H1 (cell line): ENCODE results near the gene SPSB2. TPM values are rescaled to one million over a fixed set of nuclear protein-coding genes. Genes with fewer than 3 reads are reported as not detected.

Experiments
- HDAC2 ChIP-seq, 2 experiments: fragments of 300-600 bp in 1 of 2; sonication (generic) in 1 of 2; IDR thresholded peaks; 2 replicates each; pipeline ENCODE4 v1.6.1; 2011 to 2012; ENCODE audit warnings: low read depth in 2 of 2, low read length in 2 of 2, mild to moderate bottlenecking in 2 of 2, moderate library complexity in 2 of 2, borderline replicate concordance in 1 of 2, inconsistent platforms in 1 of 2
- KDM4A ChIP-seq: IDR thresholded peaks from one replicate; pipeline ENCODE4 v1.7.1; 2012; ENCODE audit warnings: low read depth, mild to moderate bottlenecking, moderate library complexity, low read length, inconsistent platforms; ENCODE audit not compliant: severe bottlenecking
- PHF8 ChIP-seq: fragments of 200-600 bp; sonication (generic); conservative IDR thresholded peaks from 2 replicates; pipeline ENCODE4 v1.7.1; 2012; ENCODE audit warnings: low read depth, mild to moderate bottlenecking, inconsistent platforms, low read length, moderate library complexity
- SAP30 ChIP-seq: fragments of 300-600 bp; sonication (generic); IDR thresholded peaks from 2 replicates; pipeline ENCODE4 v1.7.1; 2012; ENCODE audit warnings: low read length, moderate library complexity, mild to moderate bottlenecking, inconsistent platforms; ENCODE audit not compliant: insufficient read depth, insufficient replicate concordance
- SP4 ChIP-seq: IDR thresholded peaks from 2 replicates; pipeline ENCODE4 v1.6.1; 2012; ENCODE audit warnings: low read length, inconsistent platforms
- TAF1 ChIP-seq: IDR thresholded peaks from 2 replicates; pipeline ENCODE4 v1.6.1; 2011; ENCODE audit warnings: mild to moderate bottlenecking, low read depth, low read length
- polyA plus RNA-seq, 7 experiments: library from polyadenylated mRNA; depleted of rRNA in 3 of 7; stranded (reverse) in 5 of 7; unstranded in 2 of 7; fragments of >200 nt in 5 of 7; fragments of 200-250 nt in 2 of 7; gene quantifications; 1 replicate in 5 of 7; 2 replicates in 1 of 7; 4 replicates in 1 of 7; pipeline versions ENCODE4 v1.2.1 to v1.2.3, GENCODE V29; 2011 to 2013; ENCODE audit warnings: missing spikeins in 2 of 7, mixed read lengths in 2 of 7
- total RNA-seq: library from RNA; stranded (reverse); fragmentation: NEBNext Ultra II Directional; extraction: Animal tissue kit (Norgen Biotek cat#: 25700); gene quantifications from 2 replicates; pipeline ENCODE4 v1.2.1, GENCODE V29; 2021
- TF ChIP-seq, protein P1 (sequence below): IDR thresholded peaks from 2 replicates; pipeline ENCODE4 v1.6.1; 2012; ENCODE audit warnings: low read length, inconsistent platforms

The SPSB2 gene
- total and polyA plus RNA-seq, 2 of the 8 experiments (the other 6 are each of a cell fraction or from before 2014, with no cell fraction given): 13.0 to 23.2 TPM

DNA sequence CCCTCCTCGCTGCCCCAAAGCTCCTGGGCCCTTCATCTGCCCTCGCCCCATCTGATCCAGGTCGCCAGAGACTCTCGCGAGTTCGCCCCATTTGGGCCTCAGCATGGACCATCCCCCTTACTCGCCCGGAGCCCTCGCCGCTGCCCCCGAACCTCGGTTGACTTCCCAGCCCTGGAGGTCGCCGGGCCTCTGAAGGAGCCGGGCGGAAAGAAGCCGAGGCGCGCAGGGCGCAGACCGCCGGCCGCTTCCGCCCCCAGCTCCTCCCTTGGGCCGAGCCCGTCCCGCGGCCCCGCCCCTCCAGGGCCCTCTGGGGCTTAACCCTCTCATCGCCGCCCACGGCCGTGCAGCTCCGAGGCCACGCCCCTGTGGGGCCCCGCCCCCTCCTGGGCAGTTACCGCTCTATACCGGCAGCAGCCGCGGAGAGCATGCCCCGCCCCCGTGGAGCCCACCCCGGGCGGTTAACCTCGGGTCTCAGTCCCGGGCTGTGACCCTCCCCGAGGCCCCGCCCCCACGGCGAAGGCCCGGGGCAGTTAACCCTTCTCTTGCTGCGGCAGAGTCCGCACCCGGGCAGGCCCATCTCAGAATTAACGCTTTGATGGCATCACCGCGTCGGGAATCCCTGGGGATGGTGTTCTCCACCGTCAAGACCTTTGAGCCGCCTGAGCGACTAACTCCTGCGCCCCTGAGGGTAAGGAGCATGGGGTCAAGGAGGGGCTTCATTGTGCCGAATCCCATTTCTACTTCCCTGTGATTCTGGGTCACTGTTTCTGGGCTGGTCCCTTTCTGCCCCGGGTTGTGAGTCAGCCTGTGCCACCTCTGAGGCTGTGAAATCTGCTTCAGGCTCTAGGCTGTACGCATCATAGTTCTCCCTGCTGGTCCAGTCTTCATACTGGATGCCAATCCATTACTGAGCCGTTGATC lies at the start of gene SPSB2 (continued):
- TF ChIP-seq KDM4A (peak; percentile 58), PHF8 (peak; percentile 20), SAP30 (no peak), HDAC2 (IDR thresholded peaks at IDR 0.05; ENCODE audit: borderline replicate concordance in 1 of 2, low read depth in 2 of 2, low read length in 2 of 2) (peak in 1 of 2 experiments; percentile 16; a peak in 1 of 4 replicates), TAF1 (peak; percentile 67), SP4 (peak; percentile 71; the same call in 1 of the 2 replicates)
- TF ChIP-seq, protein P1, sequence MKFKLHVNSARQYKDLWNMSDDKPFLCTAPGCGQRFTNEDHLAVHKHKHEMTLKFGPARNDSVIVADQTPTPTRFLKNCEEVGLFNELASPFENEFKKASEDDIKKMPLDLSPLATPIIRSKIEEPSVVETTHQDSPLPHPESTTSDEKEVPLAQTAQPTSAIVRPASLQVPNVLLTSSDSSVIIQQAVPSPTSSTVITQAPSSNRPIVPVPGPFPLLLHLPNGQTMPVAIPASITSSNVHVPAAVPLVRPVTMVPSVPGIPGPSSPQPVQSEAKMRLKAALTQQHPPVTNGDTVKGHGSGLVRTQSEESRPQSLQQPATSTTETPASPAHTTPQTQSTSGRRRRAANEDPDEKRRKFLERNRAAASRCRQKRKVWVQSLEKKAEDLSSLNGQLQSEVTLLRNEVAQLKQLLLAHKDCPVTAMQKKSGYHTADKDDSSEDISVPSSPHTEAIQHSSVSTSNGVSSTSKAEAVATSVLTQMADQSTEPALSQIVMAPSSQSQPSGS: no peak
